Left lobe of liver (tissue), 2 donors: ENCODE data around the gene COX7A2. TPM values are rescaled to one million over a fixed set of nuclear protein-coding genes. Genes with fewer than 3 reads are reported as not detected.

ENCODE experiments used
- ATAC-seq: fragments of 200-7000 bp; cut with Tn5 transposase; one replicate; pipeline ENCODE4 v1.9.1; 2020; ENCODE audit warnings: mild to moderate bottlenecking, moderate library complexity
- DNase-seq: peaks from one replicate; pipeline ENCODE4 v3.0.0-alpha.2; 2020; ENCODE audit warnings: low spot score
- total RNA-seq: library from RNA; stranded (reverse); gene quantifications from one replicate; pipeline ENCODE4 v1.2.1, GENCODE V29; 2021
- donor health status: DM: no; HTN: no; CAD: no; lungs with moderate emphysema.
- donor health status: DM: no; HTN: yes; CAD: no.

Gene COX7A2
- total RNA-seq, 1 donor from 2014 or later: 183 TPM

DNA sequence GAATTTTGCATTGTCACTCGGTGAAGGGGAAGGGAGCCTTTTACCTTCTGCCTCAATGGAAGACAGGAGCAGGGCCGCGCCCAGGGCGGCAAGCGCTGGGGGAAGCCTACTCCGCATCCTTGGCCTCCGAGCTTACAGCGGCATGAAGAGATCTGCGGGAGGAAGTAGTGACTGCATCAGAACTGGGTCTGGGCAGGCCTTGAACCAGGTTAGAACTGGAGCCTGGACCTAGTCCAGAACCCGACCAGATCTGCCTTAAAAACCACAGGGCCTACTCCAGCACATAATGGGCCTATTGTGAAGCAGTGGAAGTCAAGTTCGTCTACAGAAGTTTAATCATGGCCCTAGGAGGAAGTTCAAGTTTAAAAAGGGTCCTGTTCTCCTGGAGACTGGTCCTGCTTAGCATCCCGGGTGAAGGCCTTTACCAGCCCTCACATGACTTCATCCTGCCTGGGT is 40.9 kb downstream of the COX7A2 start:
- DNase-seq: no peak
- no peak for ATAC-seq

DNA sequence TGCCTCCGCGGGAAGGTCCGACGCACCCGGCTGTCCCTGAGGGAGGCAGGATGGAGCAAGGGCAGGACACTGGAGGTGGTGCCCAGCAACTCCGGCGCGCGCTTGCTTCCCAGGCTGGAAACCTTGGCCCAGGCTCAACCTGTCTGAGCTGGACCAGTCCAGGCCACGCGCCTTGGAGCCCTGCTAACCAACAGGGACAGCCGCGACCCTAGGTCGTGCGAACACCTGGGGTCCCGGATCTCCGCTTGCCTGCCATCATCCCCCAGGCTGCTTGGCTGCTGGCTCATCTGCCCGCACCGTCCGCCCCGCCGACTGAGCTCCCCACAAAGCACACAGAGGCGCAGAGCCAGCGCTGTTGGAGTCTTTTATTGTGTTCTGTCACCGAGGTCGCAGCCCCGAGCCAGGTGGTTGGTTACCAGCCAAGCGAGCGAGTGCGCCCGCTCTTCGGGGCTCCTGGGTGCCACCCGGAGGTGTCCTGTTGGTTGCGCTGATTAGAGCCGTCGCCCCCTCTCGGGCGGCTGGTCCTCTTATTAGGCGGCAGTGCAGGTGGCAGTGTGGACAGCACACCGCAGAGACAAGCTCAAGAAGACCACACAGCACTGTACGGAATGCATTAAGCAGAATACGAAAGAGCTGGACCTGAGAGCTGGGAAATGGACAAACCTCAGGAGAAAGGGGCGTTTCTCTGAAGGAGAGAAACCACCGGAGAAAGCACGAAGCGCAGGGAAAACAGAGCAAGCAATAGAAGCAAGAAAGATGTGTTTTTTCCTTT is 41.5 kb downstream of the COX7A2 start:
- ATAC-seq (peak; percentile 42), DNase-seq (no peak)

DNA sequence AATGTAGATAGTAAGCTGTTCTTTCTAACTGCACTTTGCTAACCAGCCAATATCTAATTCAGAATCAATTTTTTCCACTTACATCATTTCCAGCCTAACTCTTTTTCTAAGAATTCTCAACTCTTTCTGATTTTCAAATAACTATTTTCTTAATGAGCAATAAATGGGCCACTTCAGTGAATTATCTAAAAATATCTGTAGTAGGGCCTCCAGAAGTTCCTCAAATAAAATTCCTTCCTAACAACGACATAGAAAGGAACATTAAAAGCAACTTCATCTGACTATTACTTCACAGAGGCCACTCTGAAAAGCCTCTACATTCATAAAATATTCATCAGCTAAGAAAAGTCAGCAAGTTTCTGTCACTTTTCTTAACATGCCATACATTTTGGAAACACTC is 42.6 kb downstream of the COX7A2 start:
- no peak for ATAC-seq

DNA sequence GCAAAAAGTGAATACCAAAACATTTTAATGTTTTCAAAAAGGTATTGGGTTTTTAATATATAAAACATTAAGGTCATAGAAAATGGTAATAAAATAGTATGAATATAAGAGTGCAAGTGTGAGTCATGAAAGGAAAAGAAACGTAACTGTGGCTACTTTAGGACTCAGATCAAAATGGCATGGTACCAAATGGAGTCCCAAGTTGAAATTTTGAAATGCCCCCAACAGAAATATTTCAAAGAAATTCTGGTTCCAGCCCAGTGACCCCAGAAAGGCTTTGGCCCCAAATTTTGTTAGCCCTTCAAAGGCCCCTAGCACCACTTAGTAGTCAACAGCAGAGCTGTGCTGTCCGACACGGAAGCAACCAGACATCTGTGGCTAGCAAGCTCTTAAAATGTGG is 43.7 kb downstream of the COX7A2 start:
- DNase-seq: no peak
- no peak for ATAC-seq

More for the DNA sequence above, 42.6 kb downstream of the COX7A2 start:
- DNase-seq: no peak

DNA sequence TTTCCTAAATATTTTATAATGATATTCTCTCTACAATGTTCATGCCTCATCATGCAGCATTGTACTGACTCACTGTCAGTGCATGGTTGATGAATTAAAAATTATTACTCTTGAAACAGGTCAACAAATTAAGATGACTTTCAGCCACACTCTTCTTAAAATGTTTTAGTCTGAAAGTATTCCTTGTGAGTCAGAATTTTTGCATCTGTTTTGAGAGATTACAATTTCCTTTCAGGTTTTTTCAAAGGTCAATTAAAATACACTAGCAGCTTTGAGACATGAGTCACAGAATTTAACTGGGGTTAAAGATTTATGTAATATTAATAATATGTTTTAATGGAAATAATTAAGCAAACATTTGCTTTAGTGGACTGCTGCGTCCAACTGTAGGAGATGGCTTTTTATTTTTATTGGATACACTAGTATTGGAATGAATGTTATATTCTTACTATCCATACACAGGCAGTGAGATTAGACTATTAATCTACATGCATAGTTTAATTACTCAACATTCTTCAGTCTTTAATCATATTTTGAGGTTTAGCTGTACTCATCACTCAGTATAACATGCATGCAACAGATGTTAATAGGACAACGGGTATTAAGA is 47.4 kb downstream of the COX7A2 start:
- ATAC-seq: no peak
- DNase-seq: no peak

DNA sequence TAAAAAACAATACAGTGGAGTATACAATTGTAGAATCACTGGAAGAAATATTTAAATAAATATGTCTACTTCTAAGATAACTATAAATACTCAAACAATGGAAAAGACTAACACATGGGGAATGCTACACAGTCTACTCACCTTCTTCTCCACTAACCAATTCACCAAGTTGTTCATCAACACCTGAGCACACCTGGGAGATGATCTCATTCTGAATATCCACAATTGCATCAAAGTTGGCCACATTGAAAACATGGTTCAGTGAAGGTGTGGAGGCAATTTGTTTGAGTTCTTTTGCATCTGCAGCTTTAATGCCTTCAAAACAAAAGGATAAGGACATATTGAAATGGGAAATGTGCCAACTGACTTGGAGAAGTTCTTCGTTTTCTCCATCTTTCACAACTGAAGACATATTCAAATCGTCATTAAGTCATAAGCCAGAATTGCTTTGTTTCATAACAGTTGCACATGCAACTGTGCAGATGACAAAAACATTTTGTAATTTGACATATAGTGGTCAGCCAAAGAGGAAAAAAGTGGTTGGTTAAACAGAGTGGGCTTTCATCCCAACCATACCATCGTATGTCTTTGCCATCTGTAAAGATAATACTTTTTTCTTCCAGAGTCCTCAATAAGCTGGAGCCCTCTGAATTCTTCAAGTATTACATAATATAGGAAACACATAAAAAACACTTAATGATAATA is 55.2 kb downstream of the COX7A2 start:
- ATAC-seq (no peak), DNase-seq (no peak)

Other genes with a start within 250 kb of the COX7A2 start
- 1.6 TPM for gene COL12A1, start 37.7 kb downstream of the COX7A2 start, total RNA-seq
- gene TMEM30A, start 41.0 kb upstream of the COX7A2 start, total RNA-seq: 57.0 TPM
- gene FILIP1, start 250.0 kb upstream of the COX7A2 start, total RNA-seq: 1.1 TPM